Left ventricle myocardium inferior (tissue), 1 donor: ENCODE results near the gene SEM1. TPM values are rescaled to one million over a fixed set of nuclear protein-coding genes. Genes with fewer than 3 reads are reported as not detected.

Experiments
- DNase-seq: peaks from one replicate; pipeline ENCODE4 v3.0.0-alpha.2; 2020
- H3K27ac ChIP-seq: fragments of 200-600 bp; replicated peaks from 2 replicates; pipeline ENCODE4 v1.8.0; 2021
- H3K27me3 ChIP-seq: fragments of 200-600 bp; 2 replicates; pipeline ENCODE4 v1.8.0; 2021; ENCODE audit warnings: low read depth
- H3K36me3 ChIP-seq: fragments of 200-600 bp; 2 replicates; pipeline ENCODE4 v1.8.0; 2021
- H3K4me1 ChIP-seq: fragments of 200-600 bp; 2 replicates; pipeline ENCODE4 v1.8.0; 2021
- H3K4me3 ChIP-seq: fragments of 200-600 bp; 2 replicates; pipeline ENCODE4 v1.8.0; 2021; ENCODE audit warnings: mild to moderate bottlenecking, moderate library complexity
- H3K9me3 ChIP-seq: fragments of 200-600 bp; replicated peaks from 2 replicates; pipeline ENCODE4 v1.8.0; 2021
- CTCF ChIP-seq: fragments of 200-600 bp; IDR thresholded peaks from 2 replicates; pipeline ENCODE4 v1.8.0; 2021; ENCODE audit warnings: antibody characterized with exemption, mild to moderate bottlenecking, borderline replicate concordance
- intact Hi-C: fragments of 100-400 bp; cut with micrococcal nuclease; formaldehyde crosslinking; loops from one replicate; pipeline ENCODE4 v1.11.0; 2022
- total RNA-seq: library from RNA; stranded (reverse); fragmentation: NEBNext Ultra II Directional; extraction: Animal tissue kit (Norgen Biotek cat#: 25700); gene quantifications from one replicate; pipeline ENCODE4 v1.2.1, GENCODE V29; 2021
- donor health status: DM: no; HTN: yes; CAD: no; lungs with severe emphysema.

SEM1 gene
- total RNA-seq, 1 donor from 2014 or later, result 51.0 TPM

GRCh38 chr7:96691702-96692101 is 17.9 kb downstream of the SEM1 start:
- no peak overlapping the region for H3K4me3 ChIP-seq
- intact Hi-C loops, result no loop called here
- TF ChIP-seq CTCF, result no peak
- H3K9me3 ChIP-seq, result no peaks in the 10 kb centered on the region
- peaks cover 71% of the 10 kb centered on the region for H3K4me1 ChIP-seq
- H3K27me3 ChIP-seq, result no peaks in the 10 kb centered on the region
- no peak for DNase-seq
- no peak overlapping the region for H3K27ac ChIP-seq
- H3K36me3 ChIP-seq, result peaks cover 32% of the 10 kb centered on the region

- intact Hi-C loops, result no loop called here
- no peak overlapping the region for H3K27ac ChIP-seq
- no peaks in the 10 kb centered on the region for H3K9me3 ChIP-seq
- no peak overlapping the region for H3K4me3 ChIP-seq
- peaks cover 32% of the 10 kb centered on the region for H3K36me3 ChIP-seq
- no peaks in the 10 kb centered on the region for H3K27me3 ChIP-seq
- no peak for DNase-seq
- TF ChIP-seq CTCF, result no peak
- H3K4me1 ChIP-seq, result peaks cover 56% of the 10 kb centered on the region
Measured at GRCh38 chr7:96689414-96689813, 20.2 kb downstream of the SEM1 start.

GRCh38 chr7:96686305-96686704 is 23.3 kb downstream of the SEM1 start:
- no peak overlapping the region for H3K27ac ChIP-seq
- H3K27me3 ChIP-seq, result no peaks in the 10 kb centered on the region
- H3K4me1 ChIP-seq, result peaks cover 27% of the 10 kb centered on the region
- no peak overlapping the region for H3K4me3 ChIP-seq
- no peak for DNase-seq
- intact Hi-C loops, result no loop called here
- H3K9me3 ChIP-seq, result peaks cover 7% of the 10 kb centered on the region
- H3K36me3 ChIP-seq, result peaks cover 30% of the 10 kb centered on the region
- TF ChIP-seq CTCF, result no peak

GRCh38 chr7:96685755-96686154 is 23.9 kb downstream of the SEM1 start:
- peaks cover 7% of the 10 kb centered on the region for H3K9me3 ChIP-seq
- H3K27me3 ChIP-seq, result no peaks in the 10 kb centered on the region
- H3K4me3 ChIP-seq, result no peak overlapping the region
- H3K36me3 ChIP-seq, result peaks cover 27% of the 10 kb centered on the region
- no peak for TF ChIP-seq CTCF
- H3K27ac ChIP-seq, result no peak overlapping the region
- no peak for DNase-seq
- peaks cover 22% of the 10 kb centered on the region for H3K4me1 ChIP-seq
- intact Hi-C loops, result no loop called here

GRCh38 chr7:96685353-96685752 is 24.3 kb downstream of the SEM1 start:
- intact Hi-C loops, result no loop called here
- TF ChIP-seq CTCF, result no peak
- H3K27me3 ChIP-seq, result no peaks in the 10 kb centered on the region

GRCh38 chr7:96679886-96680285 is 29.8 kb downstream of the SEM1 start:
- Histone ChIP-seq H3K27ac (no peak overlapping the region), H3K36me3 (peaks cover 11% of the 10 kb centered on the region), H3K4me3 (no peak overlapping the region), H3K27me3 (no peaks in the 10 kb centered on the region), H3K9me3 (peaks cover 7% of the 10 kb centered on the region), H3K4me1 (peaks cover 10% of the 10 kb centered on the region)
- intact Hi-C loops, result no loop called here
- no peak for DNase-seq
- TF ChIP-seq CTCF, result no peak

More at GRCh38 chr7:96685353-96685752, 24.3 kb downstream of the SEM1 start:
- H3K36me3 ChIP-seq, result peaks cover 24% of the 10 kb centered on the region
- H3K9me3 ChIP-seq, result peaks cover 7% of the 10 kb centered on the region
- no peak overlapping the region for H3K4me3 ChIP-seq
- no peak for DNase-seq
- H3K27ac ChIP-seq, result no peak overlapping the region
- peaks cover 18% of the 10 kb centered on the region for H3K4me1 ChIP-seq
